ENCODE measurements around the gene FAM20A. TPM values are rescaled to one million over a fixed set of nuclear protein-coding genes. Genes with fewer than 3 reads are reported as not detected.

The FAM20A gene
- total RNA-seq, 4 donors from 2014 or later = 0.80 to 3.1 (median 1.4) TPM

DNA sequence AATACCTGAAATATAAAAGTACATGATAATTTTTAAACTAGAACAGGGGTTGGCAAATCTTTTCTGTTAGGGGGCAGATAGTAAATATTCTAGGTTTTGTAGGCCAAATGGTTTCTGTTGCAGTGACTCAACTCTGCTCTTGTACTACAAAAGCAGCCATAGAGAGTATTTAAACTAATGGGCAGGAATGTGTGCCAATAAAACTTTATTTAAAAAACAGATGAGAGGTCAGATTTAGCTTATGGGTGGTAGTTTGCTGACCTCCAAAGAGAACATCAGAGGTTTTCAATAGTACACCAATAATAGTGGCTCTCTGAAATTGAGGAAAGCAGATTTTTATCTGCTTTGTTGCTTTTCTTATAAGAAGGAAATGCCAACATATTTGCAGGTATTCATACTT, 15.2 kb upstream of the FAM20A start:
- intact Hi-C loops (cut with DNase I; ENCODE audit: low total_unique reads) (no loop called here), in situ Hi-C loops (cut with MboI; ENCODE audit: low sequenced_read_pairs in 4 of 4) (loop anchor here in 1 of 4 donors (10.0 kb wide), 1 partner anchor 82 kb away; no protein-coding TSS in a partner anchor)
- no peak for ATAC-seq

DNA sequence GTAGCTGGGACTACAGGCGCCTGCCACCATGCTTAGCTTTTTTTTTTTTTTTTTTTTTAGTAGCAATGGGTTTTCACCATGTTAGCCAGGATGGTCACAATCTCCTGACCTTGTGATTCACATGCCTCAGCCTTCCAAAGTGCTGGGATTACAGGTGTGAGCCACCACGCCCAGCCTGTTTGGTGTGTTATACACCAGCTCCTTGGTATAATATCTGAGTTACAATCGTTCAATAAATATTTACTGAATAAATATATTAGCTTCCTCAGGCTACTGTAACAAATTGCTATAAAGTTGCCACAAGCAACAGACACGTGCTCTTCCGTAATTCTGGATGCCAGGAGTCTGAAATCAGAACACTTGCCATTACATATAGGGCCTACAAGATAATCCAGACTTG, 13.6 kb upstream of the FAM20A start:
- intact Hi-C loops (cut with DNase I; ENCODE audit: low total_unique reads) = loop anchor here (5.0 kb wide), 1 partner anchor 72 kb away; no protein-coding TSS in a partner anchor
- no peak for ATAC-seq

More for the DNA sequence above, 15.2 kb upstream of the FAM20A start:
- Histone ChIP-seq H3K27me3 (no peaks in the 10 kb centered on the region), H3K9me3 (no peaks in the 10 kb centered on the region), H3K36me3 (no peaks in the 10 kb centered on the region), H3K4me3 (no peak overlapping the region), H3K4me1 (no peaks in the 10 kb centered on the region), H3K27ac (no peak overlapping the region)
- TF ChIP-seq CTCF (IDR thresholded peaks at IDR 0.05 in 4 of 5, conservative IDR thresholded peaks at IDR 0.05 in 1 of 5) (no peak), POLR2A (IDR thresholded peaks at IDR 0.05) (no peak)
- no peak for DNase-seq

GRCh38 chr17:68613739-68614298, 12.7 kb upstream of the FAM20A start:
- TF ChIP-seq POLR2A (IDR thresholded peaks at IDR 0.05) (no peak), CTCF (IDR thresholded peaks at IDR 0.05 in 4 of 5, conservative IDR thresholded peaks at IDR 0.05 in 1 of 5) (peak in 2 of 5 experiments; percentile 44 to 51)
- ATAC-seq = no peak
- no peak overlapping the region for H3K27ac ChIP-seq
- no peaks in the 10 kb centered on the region for H3K27me3 ChIP-seq
- H3K4me1 ChIP-seq = no peaks in the 10 kb centered on the region
- H3K9me3 ChIP-seq = peaks cover 0 to 19% (median 0%) of the 10 kb centered on the region in 3 donors
- H3K4me3 ChIP-seq = no peak overlapping the region
- intact Hi-C loops (cut with DNase I; ENCODE audit: low total_unique reads) (loop anchor here (5.0 kb wide), 1 partner anchor 72 kb away; no protein-coding TSS in a partner anchor), in situ Hi-C loops (cut with MboI; ENCODE audit: low sequenced_read_pairs in 4 of 4) (loop anchor here in 1 of 4 donors (10.0 kb wide), 1 partner anchor 79 kb away; no protein-coding TSS in a partner anchor)
- no peak for DNase-seq
- H3K36me3 ChIP-seq = no peaks in the 10 kb centered on the region

More for the DNA sequence above, 13.6 kb upstream of the FAM20A start:
- no peak for DNase-seq
- Histone ChIP-seq H3K27ac (no peak overlapping the region), H3K27me3 (no peaks in the 10 kb centered on the region), H3K4me3 (no peak overlapping the region), H3K36me3 (no peaks in the 10 kb centered on the region), H3K9me3 (peaks cover 0 to 11% (median 0%) of the 10 kb centered on the region in 3 donors), H3K4me1 (no peaks in the 10 kb centered on the region)
- TF ChIP-seq CTCF (IDR thresholded peaks at IDR 0.05 in 4 of 5, conservative IDR thresholded peaks at IDR 0.05 in 1 of 5) (no peak), POLR2A (IDR thresholded peaks at IDR 0.05) (no peak)
- in situ Hi-C loops (cut with MboI; ENCODE audit: low sequenced_read_pairs in 4 of 4) = loop anchor here in 1 of 4 donors (10.0 kb wide), 1 partner anchor 80 kb away; no protein-coding TSS in a partner anchor

DNA sequence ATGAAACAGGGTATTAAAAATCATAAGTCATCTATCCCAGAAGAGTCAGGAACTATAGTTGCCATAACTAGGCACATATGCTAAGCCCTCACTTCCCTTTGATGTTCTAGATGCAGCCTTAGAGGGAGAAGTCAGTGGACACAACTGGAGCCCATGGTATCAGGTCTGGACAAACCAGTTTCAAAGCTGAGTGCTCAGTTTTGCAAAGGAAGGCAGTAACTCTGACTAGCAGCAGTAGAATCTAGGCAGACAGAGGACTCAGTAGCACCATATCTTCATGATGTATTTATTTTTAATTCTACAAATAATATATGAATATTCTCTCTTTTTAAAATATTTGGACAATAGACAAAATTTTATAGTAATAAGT, 11.7 kb upstream of the FAM20A start:
- ATAC-seq = no peak
- Histone ChIP-seq H3K27me3 (no peaks in the 10 kb centered on the region), H3K27ac (no peak overlapping the region), H3K36me3 (no peaks in the 10 kb centered on the region), H3K4me1 (no peaks in the 10 kb centered on the region), H3K9me3 (peaks cover 0 to 27% (median 0%) of the 10 kb centered on the region in 3 donors), H3K4me3 (no peak overlapping the region)
- intact Hi-C loops (cut with DNase I; ENCODE audit: low total_unique reads) = loop anchor here (5.0 kb wide), 1 partner anchor 71 kb away; no protein-coding TSS in a partner anchor
- in situ Hi-C loops (cut with MboI; ENCODE audit: low sequenced_read_pairs in 4 of 4) = loop anchor here in 1 of 4 donors (10.0 kb wide), 1 partner anchor 78 kb away; no protein-coding TSS in a partner anchor
- TF ChIP-seq CTCF (IDR thresholded peaks at IDR 0.05 in 4 of 5, conservative IDR thresholded peaks at IDR 0.05 in 1 of 5) (no peak), POLR2A (IDR thresholded peaks at IDR 0.05) (no peak)
- no peak for DNase-seq

Measured in gastrocnemius medialis (tissue), 4 donors.